HG03280 (cell line): ENCODE data around the gene KDM4F.
"Not testable (repeated sequence)": the region's sequence is repeated elsewhere in the genome, so short reads cannot be mapped to it uniquely, and the experiment has no call there.

ENCODE experiments used
- ATAC-seq: cut with Tn5 transposase; IDR thresholded peaks from one replicate; pipeline ENCODE4 v1.9.1; 2021; ENCODE audit warnings: mild to moderate bottlenecking, moderate library complexity; ENCODE audit not compliant: unreplicated experiment

The KDM4F gene

GRCh38 chr11:95049122-95049521, at the start of gene KDM4F:
Gene KDM4F (plus strand): TSS chr11:95049422.
- ATAC-seq, result not testable (repeated sequence)

- no peak for ATAC-seq
Measured at GRCh38 chr11:95003716-95004115, 45.5 kb upstream of the KDM4F start.

- ATAC-seq, result no peak
Measured at GRCh38 chr11:95005642-95006041, 43.6 kb upstream of the KDM4F start.

- no peak for ATAC-seq
Measured at GRCh38 chr11:95011376-95011775, 37.8 kb upstream of the KDM4F start.

- ATAC-seq, result no peak
Measured at GRCh38 chr11:95014184-95014821, 34.9 kb upstream of the KDM4F start.

GRCh38 chr11:95016139-95016538, 33.1 kb upstream of the KDM4F start:
- no peak for ATAC-seq

GRCh38 chr11:95021468-95021867, 27.8 kb upstream of the KDM4F start:
- not testable (repeated sequence) for ATAC-seq

GRCh38 chr11:95024958-95025357, 24.3 kb upstream of the KDM4F start, which contains the start of gene KDM4E:
Gene KDM4E (plus strand): TSS chr11:95025258. CDS start chr11:95025558, 300 bp downstream.
- ATAC-seq, result no peak

- ATAC-seq, result not testable (repeated sequence)
Measured at GRCh38 chr11:95025594-95025993, 23.6 kb upstream of the KDM4F start.

- no peak for ATAC-seq
Measured at GRCh38 chr11:95028357-95028756, 20.9 kb upstream of the KDM4F start.

- no peak for ATAC-seq
Measured at GRCh38 chr11:95033051-95033450, 16.2 kb upstream of the KDM4F start.

- no peak for ATAC-seq
Measured at GRCh38 chr11:95035316-95035715, 13.9 kb upstream of the KDM4F start.

- ATAC-seq, result not testable (repeated sequence)
Measured at GRCh38 chr11:95037356-95038035, 11.7 kb upstream of the KDM4F start.

- ATAC-seq, result no peak
Measured at GRCh38 chr11:95042239-95042638, 7.0 kb upstream of the KDM4F start.

- ATAC-seq, result no peak
Measured at GRCh38 chr11:95042906-95043305, 6.3 kb upstream of the KDM4F start.

- ATAC-seq, result no peak
Measured at GRCh38 chr11:95044010-95044409, 5.2 kb upstream of the KDM4F start.

GRCh38 chr11:95045812-95046211, 3.4 kb upstream of the KDM4F start:
- no peak for ATAC-seq

- no peak for ATAC-seq
Measured at GRCh38 chr11:95050595-95051202, 1.5 kb downstream of the KDM4F start.

GRCh38 chr11:95054356-95054755, 5.1 kb downstream of the KDM4F start:
- ATAC-seq, result no peak

GRCh38 chr11:95055283-95055897, 6.2 kb downstream of the KDM4F start:
- ATAC-seq, result peak; percentile 89

- ATAC-seq, result no peak
Measured at GRCh38 chr11:95057959-95058358, 8.7 kb downstream of the KDM4F start.

- ATAC-seq, result no peak
Measured at GRCh38 chr11:95058621-95059020, 9.4 kb downstream of the KDM4F start.
